Breast epithelium (tissue), 4 donors: ENCODE data around the gene SLC8A3. TPM values are rescaled to one million over a fixed set of nuclear protein-coding genes. Genes with fewer than 3 reads are reported as not detected.

ENCODE experiments used
- DNase-seq, 2 donors: peaks; one replicate each; pipeline ENCODE4 v3.0.0-alpha.2; 2019; ENCODE audit warnings: low spot score in 2 of 2
- H3K27ac ChIP-seq, 2 donors: fragments of 200-600 bp; sonication (generic) in 1 of 2; one replicate each; pipeline ENCODE4 v1.5.1; 2016 to 2019; ENCODE audit warnings: mild to moderate bottlenecking in 1 of 2
- H3K27me3 ChIP-seq, 2 donors: fragments of 200-600 bp; sonication (generic) in 1 of 2; one replicate each; pipeline versions ENCODE4 v1.5.1 to v1.6.0; 2017 to 2019; ENCODE audit warnings: control low read depth in 1 of 2, mild to moderate bottlenecking in 1 of 2
- H3K36me3 ChIP-seq: fragments of 200-600 bp; one replicate; pipeline ENCODE4 v1.5.1; 2019
- H3K4me1 ChIP-seq, 2 donors: fragments of 200-600 bp; sonication (generic); one replicate each; pipeline ENCODE4 v1.5.1; 2016 to 2019; ENCODE audit warnings: control low read depth in 1 of 2
- H3K4me3 ChIP-seq, 3 donors: fragments of 200-600 bp; sonication (generic); 1 replicate in 2 of 3; 2 replicates in 1 of 3; pipeline ENCODE4 v1.5.1; 2016 to 2019; ENCODE audit warnings: mild to moderate bottlenecking in 3 of 3, moderate library complexity in 2 of 3
- H3K9me3 ChIP-seq, 2 donors: fragments of 200-600 bp; sonication (generic) in 1 of 2; one replicate each; pipeline ENCODE4 v1.5.1; 2016 to 2019; ENCODE audit warnings: control low read depth in 1 of 2
- POLR2A ChIP-seq: fragments of 450-650 bp; IDR thresholded peaks from one replicate; pipeline ENCODE4 v1.6.1; 2016; ENCODE audit warnings: antibody characterized with exemption, mild to moderate bottlenecking, moderate library complexity
- POLR2AphosphoS5 ChIP-seq, 3 donors: sonication (generic); formaldehyde crosslinking; IDR thresholded peaks; one replicate each; pipeline ENCODE4 v1.6.1; 2017; ENCODE audit warnings: antibody characterized with exemption in 3 of 3
- intact Hi-C: fragments of 100-400 bp; cut with DNase I; formaldehyde crosslinking; loops from one replicate; pipeline ENCODE4 v1.15.1; 2023; ENCODE audit warnings: low total_unique reads
- total RNA-seq, 3 donors: library from RNA; depleted of rRNA; stranded (reverse); fragments of >200 nt; gene quantifications; one replicate each; pipeline ENCODE4 v1.1.0, GENCODE V29; 2016
- TF ChIP-seq, protein P1 (sequence below), 3 donors: fragments of 450-650 bp; IDR thresholded peaks; one replicate each; pipeline ENCODE4 v1.5.1; 2016 to 2017; ENCODE audit warnings: antibody characterized with exemption in 3 of 3, mild to moderate bottlenecking in 3 of 3, moderate library complexity in 3 of 3

SLC8A3 gene
- total RNA-seq, 3 donors from 2014 or later = 0.59 to 1.8 TPM; not detected in 1

DNA sequence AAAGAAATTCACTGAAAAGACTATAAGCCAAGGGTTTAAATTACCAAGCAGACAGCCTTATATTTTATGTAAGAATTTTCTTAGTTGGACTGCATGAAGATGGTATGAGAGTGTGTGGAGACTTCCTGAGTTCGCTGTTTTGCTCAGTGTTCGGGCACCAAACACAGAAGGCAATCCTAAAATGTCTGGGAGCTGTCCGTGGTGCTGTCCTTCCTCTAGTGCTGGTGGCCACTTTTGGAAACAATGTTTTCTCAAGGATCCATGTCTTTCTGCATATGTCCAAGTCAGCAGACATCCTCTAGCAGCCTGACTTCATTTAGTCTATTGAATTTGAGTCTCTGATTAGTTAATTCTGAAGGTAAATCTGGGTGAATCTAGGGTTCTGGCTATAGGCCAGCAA is 135.8 kb downstream of the SLC8A3 start:
- DNase-seq = no peak
- no peaks in the 10 kb centered on the region for H3K4me1 ChIP-seq
- no peak overlapping the region for H3K27ac ChIP-seq
- H3K27me3 ChIP-seq = peaks cover 0 to 3% of the 10 kb centered on the region in 2 donors
- intact Hi-C loops = no loop called here
- H3K36me3 ChIP-seq = no peaks in the 10 kb centered on the region
- TF ChIP-seq POLR2A = no peak
- TF ChIP-seq POLR2AphosphoS5 (IDR thresholded peaks at IDR 0.05) = no peak
- TF ChIP-seq, protein P1, sequence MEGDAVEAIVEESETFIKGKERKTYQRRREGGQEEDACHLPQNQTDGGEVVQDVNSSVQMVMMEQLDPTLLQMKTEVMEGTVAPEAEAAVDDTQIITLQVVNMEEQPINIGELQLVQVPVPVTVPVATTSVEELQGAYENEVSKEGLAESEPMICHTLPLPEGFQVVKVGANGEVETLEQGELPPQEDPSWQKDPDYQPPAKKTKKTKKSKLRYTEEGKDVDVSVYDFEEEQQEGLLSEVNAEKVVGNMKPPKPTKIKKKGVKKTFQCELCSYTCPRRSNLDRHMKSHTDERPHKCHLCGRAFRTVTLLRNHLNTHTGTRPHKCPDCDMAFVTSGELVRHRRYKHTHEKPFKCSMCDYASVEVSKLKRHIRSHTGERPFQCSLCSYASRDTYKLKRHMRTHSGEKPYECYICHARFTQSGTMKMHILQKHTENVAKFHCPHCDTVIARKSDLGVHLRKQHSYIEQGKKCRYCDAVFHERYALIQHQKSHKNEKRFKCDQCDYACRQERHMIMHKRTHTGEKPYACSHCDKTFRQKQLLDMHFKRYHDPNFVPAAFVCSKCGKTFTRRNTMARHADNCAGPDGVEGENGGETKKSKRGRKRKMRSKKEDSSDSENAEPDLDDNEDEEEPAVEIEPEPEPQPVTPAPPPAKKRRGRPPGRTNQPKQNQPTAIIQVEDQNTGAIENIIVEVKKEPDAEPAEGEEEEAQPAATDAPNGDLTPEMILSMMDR (IDR thresholded peaks at IDR 0.05) = no peak
- no peaks in the 10 kb centered on the region for H3K9me3 ChIP-seq
- no peak overlapping the region for H3K4me3 ChIP-seq

DNA sequence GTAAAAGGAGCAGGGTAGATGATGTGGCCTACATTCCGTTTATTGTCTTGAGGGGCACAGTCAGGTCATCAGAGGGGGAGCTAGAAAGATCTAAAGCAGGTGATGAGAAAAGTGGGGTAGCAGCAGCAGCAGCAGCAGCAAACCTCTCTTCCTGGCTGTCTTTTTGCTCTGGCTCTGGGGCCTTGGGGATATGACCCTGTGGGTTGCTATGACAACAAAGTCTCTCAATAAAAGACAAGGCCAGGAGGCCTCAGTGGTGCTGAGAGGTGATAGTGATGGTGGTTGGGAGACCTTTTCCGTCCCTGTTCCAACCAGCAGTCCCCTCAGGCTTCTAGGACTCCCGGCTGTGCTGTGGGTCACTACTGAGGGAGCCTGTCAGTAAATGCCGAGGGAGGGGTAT is 138.6 kb downstream of the SLC8A3 start:
- no peaks in the 10 kb centered on the region for H3K9me3 ChIP-seq
- no peaks in the 10 kb centered on the region for H3K4me1 ChIP-seq
- DNase-seq = no peak
- intact Hi-C loops = no loop called here
- no peak overlapping the region for H3K4me3 ChIP-seq
- peaks cover 0 to 7% of the 10 kb centered on the region in 2 donors for H3K27me3 ChIP-seq
- no peak for TF ChIP-seq POLR2A
- no peak for TF ChIP-seq POLR2AphosphoS5 (IDR thresholded peaks at IDR 0.05)
- TF ChIP-seq, protein P1 (IDR thresholded peaks at IDR 0.05) = no peak
- H3K36me3 ChIP-seq = no peaks in the 10 kb centered on the region
- no peak overlapping the region for H3K27ac ChIP-seq

DNA sequence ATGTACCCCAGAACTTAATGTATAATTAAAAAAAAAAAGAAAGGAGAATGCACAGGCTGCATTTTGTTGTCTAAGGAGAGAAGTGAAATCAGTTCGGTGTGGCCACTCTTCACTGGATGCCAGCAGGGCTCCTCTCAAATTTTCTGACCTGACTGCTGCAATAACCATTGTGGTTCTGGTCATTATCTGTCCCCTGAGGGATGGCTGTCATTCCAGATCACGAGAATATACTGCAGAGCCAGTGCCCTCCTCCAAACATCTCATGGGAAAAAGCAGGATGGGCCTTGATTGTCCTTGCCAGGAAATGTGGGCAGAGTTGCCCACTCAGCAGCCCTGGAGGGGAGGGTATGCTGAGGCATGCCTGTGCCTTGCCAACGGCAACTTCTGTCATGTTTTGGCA is 139.1 kb downstream of the SLC8A3 start:
- intact Hi-C loops = no loop called here

DNA sequence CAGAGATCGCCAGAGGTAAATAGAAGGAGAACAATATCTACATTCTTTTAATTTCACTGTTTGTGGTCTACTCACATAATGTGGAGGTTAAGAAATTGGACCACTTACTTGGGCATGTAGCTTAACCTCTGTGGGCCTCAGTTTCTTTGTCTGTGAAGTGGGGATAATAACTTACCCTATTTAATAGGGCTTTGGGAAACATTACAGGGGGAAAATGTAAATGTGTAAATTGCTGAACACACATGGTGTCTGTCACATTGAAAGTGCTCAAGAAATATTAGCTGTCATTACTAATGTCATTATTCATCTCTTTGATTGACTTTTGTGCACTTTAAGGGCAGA is 140.5 kb downstream of the SLC8A3 start:
- DNase-seq = no peak
- TF ChIP-seq POLR2AphosphoS5 (IDR thresholded peaks at IDR 0.05) (no peak), POLR2A (no peak)
- TF ChIP-seq, protein P1 (IDR thresholded peaks at IDR 0.05) = no peak
- no peak overlapping the region for H3K27ac ChIP-seq
- H3K36me3 ChIP-seq = no peaks in the 10 kb centered on the region
- no peaks in the 10 kb centered on the region for H3K9me3 ChIP-seq
- no peaks in the 10 kb centered on the region for H3K4me1 ChIP-seq
- no peak overlapping the region for H3K4me3 ChIP-seq
- H3K27me3 ChIP-seq = peaks cover 0 to 7% of the 10 kb centered on the region in 2 donors
- intact Hi-C loops = no loop called here

More for the DNA sequence above, 139.1 kb downstream of the SLC8A3 start:
- H3K4me1 ChIP-seq = no peaks in the 10 kb centered on the region
- peaks cover 0 to 7% of the 10 kb centered on the region in 2 donors for H3K27me3 ChIP-seq
- TF ChIP-seq POLR2A = no peak
- no peak for TF ChIP-seq POLR2AphosphoS5 (IDR thresholded peaks at IDR 0.05)
- TF ChIP-seq, protein P1 (IDR thresholded peaks at IDR 0.05) = no peak
- DNase-seq = no peak
- H3K27ac ChIP-seq = no peak overlapping the region
- no peaks in the 10 kb centered on the region for H3K9me3 ChIP-seq
- H3K4me3 ChIP-seq = no peak overlapping the region
- H3K36me3 ChIP-seq = no peaks in the 10 kb centered on the region

DNA sequence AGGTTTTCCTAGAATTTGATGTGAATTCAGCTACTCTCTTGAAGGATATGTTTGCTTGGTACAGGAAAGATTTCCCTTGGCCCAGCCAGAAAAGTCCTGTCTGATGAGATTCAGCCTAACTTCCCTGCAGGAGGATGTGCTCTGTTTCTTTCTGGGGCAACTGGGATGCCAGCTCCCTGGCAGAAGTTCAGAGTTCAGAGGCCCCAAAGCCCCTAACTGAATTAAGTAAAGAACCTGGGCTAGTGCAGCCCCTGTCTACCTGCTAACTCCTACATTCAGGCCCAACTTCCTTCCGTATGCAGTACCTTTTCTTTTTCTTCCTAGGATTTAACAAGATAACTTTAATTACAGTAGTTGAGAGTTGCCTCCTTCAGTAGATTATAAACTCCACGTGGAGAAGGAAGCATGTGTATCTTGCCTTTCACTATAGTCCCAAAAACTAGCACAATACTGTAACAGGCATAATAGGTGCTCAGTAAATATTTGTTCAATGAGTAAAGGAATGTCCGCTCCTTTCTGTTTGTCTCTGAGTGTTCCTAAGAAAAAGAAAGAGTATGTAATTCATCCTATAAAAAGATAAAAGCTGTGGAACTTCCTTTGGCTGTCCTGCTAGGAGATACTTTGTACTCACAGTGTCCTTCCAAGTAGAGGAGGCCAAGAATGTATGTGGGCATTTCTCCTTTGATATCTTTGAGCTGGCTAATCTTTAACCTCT is 141.0 kb downstream of the SLC8A3 start:
- TF ChIP-seq POLR2AphosphoS5 (IDR thresholded peaks at IDR 0.05) = no peak
- TF ChIP-seq POLR2A = no peak
- TF ChIP-seq, protein P1 (IDR thresholded peaks at IDR 0.05) = no peak
- intact Hi-C loops = no loop called here
- no peaks in the 10 kb centered on the region for H3K4me1 ChIP-seq

More for the DNA sequence above, 141.0 kb downstream of the SLC8A3 start:
- Histone ChIP-seq H3K9me3 (no peaks in the 10 kb centered on the region), H3K27me3 (peaks cover 0 to 7% of the 10 kb centered on the region in 2 donors), H3K4me3 (no peak overlapping the region), H3K27ac (no peak overlapping the region), H3K36me3 (no peaks in the 10 kb centered on the region)
- DNase-seq = no peak
